NCI-H1417 (cell line): ENCODE measurements around the gene RHBDL1.

Experiments
- DNase-seq, 3 experiments: peaks; one replicate each; lab custom pipeline; 2025; lab: John Stamatoyannopoulos, UW

RHBDL1 gene

DNA sequence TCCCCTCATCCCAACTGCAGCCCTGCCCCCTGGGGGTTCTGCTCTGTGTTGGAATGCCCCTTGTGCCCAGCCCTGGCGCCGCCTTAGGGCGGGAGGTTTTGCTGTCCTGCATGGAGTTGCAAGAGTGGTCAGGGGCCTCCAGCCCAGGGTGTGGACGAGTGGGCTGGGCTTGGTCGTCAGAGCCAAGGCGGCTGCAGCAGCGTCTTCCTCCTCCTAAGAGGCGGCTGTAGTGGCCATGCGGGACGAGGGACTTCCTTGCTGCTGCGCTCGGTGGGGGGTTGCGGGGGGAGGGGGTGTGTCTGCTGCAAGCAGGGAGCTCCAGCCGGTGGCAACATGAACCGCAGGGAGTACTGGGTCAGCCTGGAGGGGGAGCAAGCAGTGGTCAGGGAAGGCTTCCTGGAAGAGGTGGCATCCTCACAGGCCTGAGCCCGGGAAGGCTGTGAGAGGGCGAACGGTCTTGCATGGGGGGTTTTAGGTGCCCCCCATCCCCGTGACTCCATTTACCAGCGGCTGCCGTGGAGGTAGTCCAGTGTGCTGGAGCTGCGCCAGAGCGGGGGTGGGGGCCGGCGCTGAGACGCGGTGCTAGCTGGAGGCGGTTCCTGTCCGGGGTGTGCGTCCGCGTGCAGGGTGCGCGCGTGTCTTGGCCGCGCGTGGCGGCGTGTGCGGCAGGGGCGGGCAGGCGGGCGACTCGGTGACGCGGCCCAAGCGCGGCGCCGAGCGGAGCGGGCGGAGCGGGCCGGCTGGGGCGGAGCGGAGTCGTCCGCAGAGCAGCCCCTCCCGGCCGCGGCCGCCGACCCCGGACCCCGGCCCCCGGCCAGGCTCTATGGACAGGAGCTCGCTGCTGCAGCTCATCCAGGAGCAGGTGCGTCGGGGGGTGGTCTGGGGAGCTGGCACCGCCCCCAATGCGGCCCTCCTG, at the start of gene RHBDL1:
TSS of gene RHBDL1 (plus strand) at position 704 of the 916 bp plus-strand sequence. CDS start at position 824, 120 bp downstream.
- no peak for DNase-seq

DNA sequence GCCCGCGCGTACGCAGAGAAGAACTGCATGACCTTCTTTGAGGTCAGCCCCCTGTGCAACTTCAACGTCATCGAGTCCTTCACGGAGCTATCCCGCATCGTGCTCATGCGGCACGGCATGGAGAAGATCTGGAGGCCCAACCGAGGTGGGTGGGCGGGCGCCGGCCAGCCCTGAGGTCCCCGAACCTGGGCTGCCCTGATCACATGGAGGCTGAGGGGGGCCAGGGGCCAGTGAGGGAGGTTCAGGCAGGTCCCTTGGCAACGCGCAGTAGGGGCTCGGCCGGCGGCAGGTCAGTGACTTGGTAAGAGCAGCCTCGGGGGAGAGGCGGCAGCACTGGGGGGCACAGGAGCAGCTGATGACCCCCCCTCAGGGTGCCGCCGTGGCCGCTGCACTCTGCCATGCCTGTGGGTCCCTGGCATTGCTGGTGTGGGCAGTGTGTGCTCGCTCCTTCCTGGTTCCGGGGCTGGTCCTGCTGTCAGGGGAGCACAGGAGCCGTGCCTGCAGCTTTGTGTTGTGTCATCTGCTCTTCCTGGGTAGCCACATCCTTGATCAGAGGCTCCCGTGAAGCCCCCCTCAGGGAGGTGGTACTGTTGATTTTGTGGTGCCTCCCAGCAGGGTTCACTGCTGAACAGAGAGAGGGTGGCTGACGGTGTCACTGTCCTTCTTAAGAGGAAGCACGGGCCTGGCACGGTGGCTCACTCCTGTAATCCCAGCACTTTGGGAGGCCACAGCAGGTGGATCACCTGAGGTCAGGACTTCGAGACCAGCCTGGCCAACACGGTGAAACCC, 49.3 kb upstream of the RHBDL1 start:
- DNase-seq: no peak

DNA sequence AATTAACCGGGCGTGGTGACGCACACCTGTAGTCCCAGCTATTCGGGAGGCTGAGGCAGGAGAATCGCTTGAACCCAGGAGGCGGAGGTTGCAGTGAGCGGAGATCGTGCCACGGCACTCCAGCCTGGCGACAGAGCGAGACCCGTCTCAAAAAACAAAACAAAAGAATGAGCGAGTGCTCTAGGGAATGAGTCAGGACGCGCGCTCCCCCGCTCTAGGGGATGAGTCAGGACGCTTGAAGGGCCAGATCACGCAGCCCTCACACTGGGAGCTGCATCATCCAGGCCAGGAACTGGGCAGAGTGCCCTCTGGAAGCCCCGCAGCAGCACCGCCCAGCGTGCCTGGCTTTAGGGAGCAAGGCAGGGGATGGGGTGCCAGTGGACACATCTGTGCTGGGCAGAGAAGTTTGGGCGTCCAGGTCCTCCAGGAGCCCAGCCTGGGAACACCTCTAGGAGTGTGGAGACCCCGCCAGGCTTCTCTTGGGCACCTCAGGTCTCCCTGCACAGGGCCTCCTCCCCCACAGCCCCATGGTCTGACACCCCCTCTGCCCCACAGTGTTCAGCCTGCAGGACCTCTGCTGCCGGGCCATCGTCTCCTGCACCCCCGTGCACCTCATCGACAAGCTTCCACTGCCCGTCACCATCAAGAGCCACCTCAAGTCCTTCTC, 48.6 kb upstream of the RHBDL1 start:
- DNase-seq: no peak

DNA sequence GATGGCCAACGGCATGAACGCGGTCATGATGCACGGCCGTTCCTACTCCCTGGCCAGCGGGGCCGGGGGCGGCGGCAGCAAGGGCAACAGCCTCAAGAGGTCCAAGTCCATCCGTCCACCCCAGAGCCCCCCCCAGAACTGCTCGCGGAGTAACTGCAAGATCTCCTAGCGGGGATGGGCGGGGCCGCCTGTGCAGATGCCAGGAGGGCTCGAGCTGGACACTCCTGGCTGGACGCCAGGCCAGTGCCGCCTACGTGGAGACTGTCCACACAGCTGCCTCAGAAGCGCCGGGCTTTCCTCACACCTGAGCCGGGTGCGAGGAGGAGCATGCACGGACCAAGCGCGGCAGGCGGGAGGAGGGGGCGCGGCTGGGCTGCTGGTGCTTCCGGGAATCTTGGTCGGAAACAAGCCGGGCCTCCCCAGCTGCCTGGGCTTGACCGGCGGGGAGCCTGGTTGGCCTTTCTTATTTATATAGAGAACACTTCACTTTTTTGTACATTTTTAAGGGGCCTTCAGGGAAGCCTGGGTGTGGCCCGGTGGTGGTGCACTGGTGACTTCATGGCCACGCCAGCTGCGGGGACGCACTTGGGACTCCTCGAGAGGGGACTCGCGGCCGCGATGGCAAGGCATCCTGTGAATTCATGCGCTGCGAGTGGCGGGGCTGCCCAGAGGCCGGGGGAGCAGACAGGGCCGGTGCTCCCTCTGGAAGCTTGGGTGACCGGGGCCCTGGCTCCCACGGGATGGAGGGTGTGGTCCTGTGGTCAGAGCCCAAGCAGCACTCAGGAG, 47.8 kb upstream of the RHBDL1 start:
- DNase-seq: peak in 2 of 3 experiments; percentile 72 to 89

DNA sequence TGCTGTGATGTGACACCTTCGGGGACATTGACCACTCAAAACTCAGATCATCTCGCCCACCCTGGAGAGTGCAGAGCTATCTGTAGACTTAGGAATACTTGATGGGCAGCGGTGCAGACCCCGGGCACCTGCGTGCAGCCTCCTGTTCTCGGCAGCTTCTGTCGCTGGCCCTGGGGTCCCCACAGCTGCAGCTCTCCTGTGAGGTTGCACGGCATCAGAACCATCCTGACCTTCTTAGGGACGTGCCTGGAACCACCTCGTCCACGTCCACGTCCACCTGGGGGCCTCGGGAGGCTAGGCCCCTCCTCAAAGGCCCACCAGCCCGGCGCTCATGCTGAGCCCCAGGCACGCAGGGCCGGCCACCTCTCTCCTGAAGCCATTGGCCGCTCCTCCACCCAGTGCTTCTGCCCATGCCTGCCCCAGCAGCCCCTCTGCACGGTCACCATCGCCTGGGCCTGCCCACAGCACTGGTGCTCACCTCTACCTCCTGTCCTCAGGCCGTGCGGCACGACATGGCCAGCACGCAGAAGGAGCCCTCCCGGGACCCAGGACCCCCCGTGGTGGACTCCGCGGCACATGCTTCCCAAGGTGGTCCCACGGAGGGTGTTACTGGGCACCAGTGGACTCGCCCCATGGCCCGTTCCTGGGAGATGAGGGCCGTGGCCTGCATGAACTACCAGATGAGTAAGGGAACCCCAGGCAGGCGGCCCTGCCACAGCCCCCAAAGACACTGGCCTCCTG, 47.0 kb upstream of the RHBDL1 start:
- no peak for DNase-seq

DNA sequence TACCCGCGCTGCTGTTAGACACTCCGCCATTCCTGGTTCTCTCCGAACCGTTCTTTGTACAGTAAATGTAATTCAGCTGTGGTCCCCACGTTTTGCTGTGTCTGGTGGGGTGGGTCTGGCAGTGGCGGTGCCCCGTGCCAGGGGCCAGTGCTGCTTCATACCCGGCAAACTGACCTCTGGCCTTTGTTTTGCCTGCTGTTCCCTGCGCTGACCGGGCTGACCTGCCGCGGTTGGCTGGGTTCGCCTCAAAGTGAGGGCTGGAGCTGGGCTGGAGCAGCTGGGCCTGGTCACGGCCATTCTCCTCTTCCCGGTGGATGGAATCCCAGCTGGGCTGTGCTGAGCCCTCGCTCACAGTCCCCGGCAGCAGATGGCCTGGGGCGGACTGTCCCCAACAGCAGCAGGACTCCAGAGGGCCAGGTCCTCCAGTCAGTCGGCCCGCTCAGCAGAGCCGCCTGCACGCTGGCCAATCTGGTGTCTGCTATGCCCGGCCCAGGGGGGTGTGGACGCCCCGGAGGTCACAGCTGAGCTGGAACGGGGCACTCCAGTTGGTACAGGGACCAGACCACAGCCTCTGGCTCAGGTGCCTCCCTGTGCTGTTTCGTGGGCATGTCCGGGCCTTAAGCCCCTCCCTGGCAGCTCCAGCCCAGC, 46.2 kb upstream of the RHBDL1 start:
- no peak for DNase-seq

DNA sequence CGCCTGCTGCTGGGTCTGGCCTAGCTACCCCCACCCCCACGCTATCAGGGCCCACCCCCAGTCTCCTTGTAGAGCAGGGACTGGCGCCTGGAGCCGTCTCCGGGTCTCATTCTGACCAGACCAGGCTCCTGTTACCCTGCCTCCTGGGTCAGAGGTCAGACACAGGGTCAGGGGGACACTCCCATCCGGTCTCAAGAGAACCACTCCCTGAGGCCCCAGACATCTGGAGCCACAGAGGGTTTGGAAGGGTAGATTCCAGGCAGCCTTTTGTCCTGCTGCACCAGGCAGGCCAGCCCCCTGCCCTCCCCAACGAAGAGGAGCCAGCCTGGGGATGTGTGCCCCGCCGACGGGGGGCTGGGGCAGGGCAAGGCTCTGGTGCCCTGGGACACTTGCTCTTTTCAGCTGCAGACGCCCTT, 45.6 kb upstream of the RHBDL1 start:
- DNase-seq: no peak

DNA sequence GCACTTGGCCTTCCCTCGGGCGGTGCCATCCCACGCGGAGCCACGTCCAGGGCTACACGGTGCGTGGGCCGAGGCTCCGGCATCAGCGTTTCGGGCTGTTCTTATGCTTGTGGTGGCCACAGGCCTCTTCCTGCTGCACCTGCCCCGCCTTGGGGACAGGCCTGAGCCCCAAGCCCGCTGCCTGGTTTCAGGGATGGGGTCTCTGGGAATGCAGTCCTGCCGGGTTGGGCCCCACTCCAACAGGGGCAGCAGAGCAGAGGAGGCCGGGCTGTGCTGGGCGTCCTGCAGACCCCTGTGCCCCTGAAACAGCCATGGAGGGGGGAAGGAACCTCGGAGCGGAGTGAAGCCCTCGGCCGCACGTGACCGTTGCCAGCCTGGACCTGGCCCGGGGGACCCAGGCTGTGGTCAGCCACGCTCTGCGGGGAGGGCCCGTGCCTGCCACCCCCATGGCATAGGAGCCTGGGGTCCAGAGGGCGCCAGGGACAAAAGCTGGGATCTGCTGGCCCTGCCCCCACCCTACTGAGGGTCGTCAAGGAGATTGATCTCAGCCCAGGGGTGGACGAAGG, 45.1 kb upstream of the RHBDL1 start:
- DNase-seq: no peak

DNA sequence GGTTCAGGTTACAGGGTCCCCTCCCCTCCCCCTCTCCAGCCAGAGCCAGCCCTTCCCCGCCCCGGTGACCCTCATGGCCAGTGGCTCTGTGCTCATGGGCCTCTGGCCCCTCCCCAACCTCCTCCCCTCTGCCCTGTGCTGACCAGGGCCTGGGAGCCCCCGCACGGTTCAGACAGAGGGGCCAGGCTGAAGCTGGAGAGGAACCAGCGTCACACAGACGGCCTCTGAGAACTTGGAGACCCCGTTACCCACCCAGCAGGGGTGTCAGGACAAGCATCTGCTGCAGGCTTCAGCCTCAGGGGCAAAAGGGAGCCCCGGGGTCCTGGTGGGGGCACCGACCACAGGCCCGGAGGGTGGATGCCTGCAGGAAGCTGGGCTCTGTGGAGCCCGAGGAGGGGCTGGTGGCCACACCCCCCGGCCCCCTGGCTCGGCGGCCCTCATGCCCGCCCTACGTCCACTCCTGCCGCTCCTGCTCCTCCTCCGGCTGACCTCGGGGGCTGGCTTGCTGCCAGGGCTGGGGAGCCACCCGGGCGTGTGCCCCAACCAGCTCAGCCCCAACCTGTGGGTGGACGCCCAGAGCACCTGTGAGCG, 44.6 kb upstream of the RHBDL1 start, which contains the start of gene WFIKKN1:
TSS of gene WFIKKN1 (plus strand) at position 171 of the 591 bp plus-strand sequence. CDS start at position 440, 269 bp downstream.
- DNase-seq: peak in 1 of 3 experiments; percentile 10

DNA sequence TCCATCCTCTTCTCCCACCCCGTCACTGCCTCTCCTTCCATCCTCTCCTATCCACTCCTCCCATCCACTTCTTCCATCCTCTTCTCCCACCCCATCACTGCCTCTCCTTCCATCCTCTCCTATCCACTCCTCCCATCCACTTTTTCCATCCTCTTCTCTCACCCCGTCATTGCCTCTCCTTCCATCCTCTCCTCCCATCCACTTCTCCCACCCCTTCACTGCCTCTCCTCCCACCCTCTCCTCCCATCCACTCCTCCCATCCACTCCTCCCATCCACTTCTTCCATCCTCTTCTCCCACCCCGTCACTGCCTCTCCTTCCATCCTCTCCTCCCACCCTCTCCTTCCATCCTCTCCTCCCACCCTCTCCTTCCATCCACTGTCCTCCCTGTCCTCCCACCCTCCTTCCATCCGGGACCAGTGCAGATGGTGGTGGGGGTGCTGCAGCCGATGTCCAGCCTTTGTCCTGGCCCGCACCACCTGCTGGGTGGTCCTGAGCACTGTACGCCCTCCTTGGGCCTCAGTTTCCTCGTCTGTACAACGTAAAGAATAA, 43.6 kb upstream of the RHBDL1 start:
- no peak for DNase-seq

DNA sequence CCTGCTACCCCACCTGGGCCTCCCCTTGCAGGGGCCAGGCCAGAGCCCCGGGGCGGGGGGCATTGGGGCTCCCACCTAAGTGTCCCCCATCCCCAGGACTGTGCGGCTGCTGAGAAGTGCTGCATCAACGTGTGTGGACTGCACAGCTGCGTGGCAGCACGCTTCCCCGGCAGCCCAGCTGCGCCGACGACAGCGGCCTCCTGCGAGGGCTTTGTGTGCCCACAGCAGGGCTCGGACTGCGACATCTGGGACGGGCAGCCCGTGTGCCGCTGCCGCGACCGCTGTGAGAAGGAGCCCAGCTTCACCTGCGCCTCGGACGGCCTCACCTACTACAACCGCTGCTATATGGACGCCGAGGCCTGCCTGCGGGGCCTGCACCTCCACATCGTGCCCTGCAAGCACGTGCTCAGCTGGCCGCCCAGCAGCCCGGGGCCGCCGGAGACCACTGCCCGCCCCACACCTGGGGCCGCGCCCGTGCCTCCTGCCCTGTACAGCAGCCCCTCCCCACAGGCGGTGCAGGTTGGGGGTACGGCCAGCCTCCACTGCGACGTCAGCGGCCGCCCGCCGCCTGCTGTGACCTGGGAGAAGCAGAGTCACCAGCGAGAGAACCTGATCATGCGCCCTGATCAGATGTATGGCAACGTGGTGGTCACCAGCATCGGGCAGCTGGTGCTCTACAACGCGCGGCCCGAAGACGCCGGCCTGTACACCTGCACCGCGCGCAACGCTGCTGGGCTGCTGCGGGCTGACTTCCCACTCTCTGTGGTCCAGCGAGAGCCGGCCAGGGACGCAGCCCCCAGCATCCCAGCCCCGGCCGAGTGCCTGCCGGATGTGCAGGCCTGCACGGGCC, 42.8 kb upstream of the RHBDL1 start:
- no peak for DNase-seq

DNA sequence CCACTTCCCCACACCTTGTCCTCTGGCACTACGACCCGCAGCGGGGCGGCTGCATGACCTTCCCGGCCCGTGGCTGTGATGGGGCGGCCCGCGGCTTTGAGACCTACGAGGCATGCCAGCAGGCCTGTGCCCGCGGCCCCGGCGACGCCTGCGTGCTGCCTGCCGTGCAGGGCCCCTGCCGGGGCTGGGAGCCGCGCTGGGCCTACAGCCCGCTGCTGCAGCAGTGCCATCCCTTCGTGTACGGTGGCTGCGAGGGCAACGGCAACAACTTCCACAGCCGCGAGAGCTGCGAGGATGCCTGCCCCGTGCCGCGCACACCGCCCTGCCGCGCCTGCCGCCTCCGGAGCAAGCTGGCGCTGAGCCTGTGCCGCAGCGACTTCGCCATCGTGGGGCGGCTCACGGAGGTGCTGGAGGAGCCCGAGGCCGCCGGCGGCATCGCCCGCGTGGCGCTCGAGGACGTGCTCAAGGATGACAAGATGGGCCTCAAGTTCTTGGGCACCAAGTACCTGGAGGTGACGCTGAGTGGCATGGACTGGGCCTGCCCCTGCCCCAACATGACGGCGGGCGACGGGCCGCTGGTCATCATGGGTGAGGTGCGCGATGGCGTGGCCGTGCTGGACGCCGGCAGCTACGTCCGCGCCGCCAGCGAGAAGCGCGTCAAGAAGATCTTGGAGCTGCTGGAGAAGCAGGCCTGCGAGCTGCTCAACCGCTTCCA, 42.0 kb upstream of the RHBDL1 start:
- no peak for DNase-seq

DNA sequence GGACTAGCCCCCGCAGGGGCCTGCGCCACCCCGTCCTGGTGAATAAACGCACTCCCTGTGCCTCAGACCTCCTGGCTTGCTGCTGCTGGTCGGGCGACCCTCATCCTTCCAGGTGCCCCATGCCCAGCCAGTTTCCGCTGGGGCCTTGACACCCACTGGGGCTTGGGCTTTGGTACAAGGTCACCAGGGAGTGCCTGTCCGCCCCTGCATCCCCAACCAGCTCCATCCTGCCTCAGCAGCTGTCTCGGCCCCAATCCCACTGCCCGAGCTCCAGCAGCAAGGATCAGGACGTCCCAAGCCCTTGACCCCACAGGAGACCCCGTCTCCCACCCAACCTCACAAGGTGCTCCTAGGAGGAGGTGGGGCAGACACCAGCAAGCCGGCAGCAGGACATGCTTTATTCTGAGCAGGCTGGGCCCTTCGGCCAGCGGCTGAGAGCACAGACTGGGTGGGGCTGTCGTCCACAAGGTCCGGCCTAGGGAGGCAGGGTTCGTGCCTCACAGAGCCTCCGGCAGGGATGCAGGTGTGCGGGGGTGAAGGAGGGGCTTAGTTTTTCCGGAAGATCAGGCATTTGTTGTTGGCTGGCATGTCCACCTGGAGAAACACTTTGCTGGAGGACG, 41.3 kb upstream of the RHBDL1 start:
- DNase-seq: no peak

DNA sequence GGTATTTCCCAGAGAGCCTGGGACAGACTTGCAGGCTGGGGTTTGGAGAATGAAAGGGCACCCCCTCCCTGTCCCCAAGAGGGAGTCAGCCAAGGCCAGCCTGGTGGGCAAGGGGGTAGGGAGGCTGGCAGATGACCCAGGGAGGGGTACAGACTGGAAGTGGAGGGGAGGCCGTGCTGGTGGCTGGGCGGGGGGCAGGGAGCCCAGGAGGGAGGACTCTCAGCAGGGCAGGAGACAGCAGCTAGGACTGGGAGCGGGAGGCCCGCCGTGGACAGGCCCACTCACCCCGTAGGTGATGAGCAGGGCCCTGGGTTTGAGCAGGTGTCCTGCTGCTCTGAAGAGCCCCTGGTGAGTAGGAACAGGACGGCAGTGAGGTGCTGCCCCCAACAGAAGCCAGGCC, 40.5 kb upstream of the RHBDL1 start:
- no peak for DNase-seq

DNA sequence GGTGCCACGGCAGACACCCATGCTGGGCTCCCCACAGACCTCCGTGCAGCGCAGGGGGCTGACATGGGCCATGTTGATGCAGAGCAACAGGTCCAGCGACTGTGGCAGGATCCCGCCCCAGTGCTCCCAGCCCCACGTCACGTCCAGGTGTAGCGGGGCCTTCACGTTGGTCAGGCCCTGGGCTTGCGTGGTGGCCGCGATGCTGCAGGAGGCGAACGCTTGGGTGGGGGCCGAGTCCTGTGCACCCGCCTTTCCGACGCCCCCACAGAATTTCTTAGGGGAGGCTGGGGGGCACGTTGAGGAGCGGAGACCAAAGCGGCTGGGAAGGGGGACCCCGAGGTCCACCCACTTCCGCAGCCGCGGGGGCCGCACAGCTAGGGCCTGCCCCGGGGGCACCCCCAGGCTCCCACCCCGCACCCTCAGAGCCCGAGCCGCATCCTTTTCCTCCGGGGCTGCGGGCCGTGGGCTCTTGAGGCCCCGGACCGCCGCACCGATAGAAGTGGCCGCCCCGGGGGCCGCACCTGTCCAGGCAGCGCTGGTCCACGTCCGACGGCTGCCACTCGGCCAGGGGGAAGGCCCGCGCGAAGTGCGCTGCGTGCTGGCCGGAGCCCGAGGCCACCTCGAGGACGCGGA, 39.8 kb upstream of the RHBDL1 start:
- peak in 1 of 3 experiments; percentile 48 for DNase-seq
